ENCODE measurements around the gene COLEC11. TPM values are rescaled to one million over a fixed set of nuclear protein-coding genes. Genes with fewer than 3 reads are reported as not detected.

Gene COLEC11
- total RNA-seq, 1 donor from 2014 or later, result 0.29 TPM

GRCh38 chr2:3636586-3637310 lies 41.8 kb downstream of the COLEC11 start:
- no peak for DNase-seq (ENCODE audit: extremely low read depth, low read depth, low spot score)

- no peak for DNase-seq (ENCODE audit: extremely low read depth, low read depth, low spot score)
Observed at GRCh38 chr2:3637311-3637675, 42.4 kb downstream of the COLEC11 start.

- no peak for DNase-seq (ENCODE audit: extremely low read depth, low read depth, low spot score)
Observed at GRCh38 chr2:3637692-3638455, 43.0 kb downstream of the COLEC11 start.

- no peak for DNase-seq (ENCODE audit: extremely low read depth, low read depth, low spot score)
Observed at GRCh38 chr2:3638456-3638810, 43.5 kb downstream of the COLEC11 start.

- DNase-seq (ENCODE audit: extremely low read depth, low read depth, low spot score), result no peak
Observed at GRCh38 chr2:3639015-3639630, 44.2 kb downstream of the COLEC11 start.

- DNase-seq (ENCODE audit: extremely low read depth, low read depth, low spot score), result no peak
Observed at GRCh38 chr2:3639653-3640052, 44.7 kb downstream of the COLEC11 start.

- no peak for DNase-seq (ENCODE audit: extremely low read depth, low read depth, low spot score)
Observed at GRCh38 chr2:3641181-3641580, 46.3 kb downstream of the COLEC11 start.

- DNase-seq (ENCODE audit: extremely low read depth, low read depth, low spot score), result no peak
Observed at GRCh38 chr2:3641841-3642421, 47.0 kb downstream of the COLEC11 start.

GRCh38 chr2:3642521-3643215 lies 47.8 kb downstream of the COLEC11 start:
- no peak for DNase-seq (ENCODE audit: extremely low read depth, low read depth, low spot score)

GRCh38 chr2:3643371-3644245 lies 48.7 kb downstream of the COLEC11 start:
- DNase-seq (ENCODE audit: extremely low read depth, low read depth, low spot score), result no peak

GRCh38 chr2:3644246-3644525 lies 49.3 kb downstream of the COLEC11 start:
- no peak for DNase-seq (ENCODE audit: extremely low read depth, low read depth, low spot score)

GRCh38 chr2:3644891-3645605 lies 50.1 kb downstream of the COLEC11 start:
- no peak for DNase-seq (ENCODE audit: extremely low read depth, low read depth, low spot score)

GRCh38 chr2:3645745-3646389 lies 51.0 kb downstream of the COLEC11 start:
- DNase-seq (ENCODE audit: extremely low read depth, low read depth, low spot score), result no peak

- no peak for DNase-seq (ENCODE audit: extremely low read depth, low read depth, low spot score)
Observed at GRCh38 chr2:3646446-3646845, 51.5 kb downstream of the COLEC11 start.

GRCh38 chr2:3647246-3647645 lies 52.3 kb downstream of the COLEC11 start:
- no peak for DNase-seq (ENCODE audit: extremely low read depth, low read depth, low spot score)

- no peak for DNase-seq (ENCODE audit: extremely low read depth, low read depth, low spot score)
Observed at GRCh38 chr2:3647831-3648651, 53.1 kb downstream of the COLEC11 start.

GRCh38 chr2:3648652-3649177 lies 53.8 kb downstream of the COLEC11 start:
- no peak for DNase-seq (ENCODE audit: extremely low read depth, low read depth, low spot score)

- DNase-seq (ENCODE audit: extremely low read depth, low read depth, low spot score), result no peak
Observed at GRCh38 chr2:3649581-3649980, 54.7 kb downstream of the COLEC11 start.

Data from glomerular endothelial cell (primary cell).